Measurements from ENCODE around the gene DDX41. TPM values are rescaled to one million over a fixed set of nuclear protein-coding genes. Genes with fewer than 3 reads are reported as not detected.
"Not testable (repeated sequence)": the region's sequence is repeated elsewhere in the genome, so short reads cannot be mapped to it uniquely, and the experiment has no call there.

DDX41 gene
- total RNA-seq, 1 donor from 2014 or later: 37.9 TPM

- intact Hi-C loops (cut with DNase I): no loop called here
- DNase-seq (ENCODE audit: low spot score): no peak
Measured at GRCh38 chr5:177539411-177539810, 22.6 kb upstream of the DDX41 start.

DNA sequence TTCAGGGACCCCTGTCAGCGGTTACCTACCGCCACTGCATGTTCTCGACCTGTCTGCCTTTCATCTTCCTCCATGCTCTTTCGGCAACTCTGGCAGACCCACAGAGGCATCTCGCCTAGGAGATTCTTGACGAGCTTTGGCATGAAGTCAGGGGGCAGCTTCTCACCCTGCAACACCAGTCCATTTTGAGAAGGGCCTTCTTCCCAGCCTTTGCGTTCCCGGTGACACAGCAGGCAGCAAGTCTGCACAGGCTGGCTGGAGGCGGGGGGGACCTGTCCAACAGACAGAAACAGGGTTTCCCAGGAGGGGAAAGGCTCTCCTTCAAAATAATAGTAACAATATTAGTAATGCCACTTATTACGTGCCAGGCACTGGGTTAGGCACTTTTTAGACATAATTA lies 22.1 kb upstream of the DDX41 start:
- DNase-seq (ENCODE audit: low spot score): no peak
- intact Hi-C loops (cut with DNase I): no loop called here

GRCh38 chr5:177537389-177538361 lies 20.9 kb upstream of the DDX41 start:
- intact Hi-C loops (cut with DNase I): no loop called here
- no peak for DNase-seq (ENCODE audit: low spot score)

GRCh38 chr5:177536386-177536785 lies 19.6 kb upstream of the DDX41 start:
- DNase-seq (ENCODE audit: low spot score): no peak
- intact Hi-C loops (cut with DNase I): no loop called here

- intact Hi-C loops (cut with DNase I): no loop called here
- DNase-seq (ENCODE audit: low spot score): no peak
Measured at GRCh38 chr5:177535125-177535524, 18.4 kb upstream of the DDX41 start.

GRCh38 chr5:177534433-177534832 lies 17.7 kb upstream of the DDX41 start:
- DNase-seq (ENCODE audit: low spot score); intact Hi-C loops (cut with DNase I): not testable (repeated sequence)

DNA sequence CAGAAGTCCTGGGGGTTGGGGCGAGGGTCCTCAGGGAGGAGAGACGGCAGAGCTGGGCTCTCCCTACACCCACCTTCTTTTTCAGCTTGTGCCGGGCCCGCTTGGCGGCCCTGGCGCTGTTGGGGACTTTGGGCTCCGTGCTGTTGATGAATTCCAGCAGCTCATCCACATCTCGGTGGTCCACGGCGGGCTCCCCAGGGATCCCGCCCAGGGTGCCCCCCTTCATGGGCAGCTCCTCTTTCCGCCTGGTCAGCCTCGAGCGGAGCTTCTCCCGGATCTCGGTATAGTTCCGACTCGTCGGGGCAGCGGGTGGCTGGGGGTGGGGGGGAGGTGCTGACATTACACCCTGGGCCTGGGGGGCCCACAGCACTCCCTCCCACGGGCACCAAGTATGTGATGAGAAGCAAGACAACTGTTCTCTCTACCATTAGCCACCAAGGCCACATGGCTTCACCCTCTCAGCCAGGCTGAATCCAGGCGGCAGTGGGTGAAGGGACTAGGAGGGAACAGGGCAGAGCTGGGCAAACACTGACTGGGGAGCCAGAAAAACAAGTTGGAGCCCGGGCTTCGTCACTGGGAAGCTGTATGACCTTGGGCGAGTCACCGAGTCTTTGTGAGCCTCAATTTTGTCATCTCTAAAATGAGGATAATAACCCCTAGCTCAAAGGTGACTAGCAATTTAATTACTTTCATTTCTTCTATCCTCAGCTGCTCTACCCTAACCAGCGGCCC lies 14.6 kb upstream of the DDX41 start:
- intact Hi-C loops (cut with DNase I): no loop called here
- DNase-seq (ENCODE audit: low spot score): no peak

- intact Hi-C loops (cut with DNase I): no loop called here
- no peak for DNase-seq (ENCODE audit: low spot score)
Measured at GRCh38 chr5:177530638-177531037, 13.9 kb upstream of the DDX41 start.

- intact Hi-C loops (cut with DNase I): no loop called here
- DNase-seq (ENCODE audit: low spot score): no peak
Measured at GRCh38 chr5:177529247-177530203, 12.8 kb upstream of the DDX41 start.

GRCh38 chr5:177528631-177529030 lies 11.9 kb upstream of the DDX41 start:
- intact Hi-C loops (cut with DNase I): no loop called here
- no peak for DNase-seq (ENCODE audit: low spot score)

DNA sequence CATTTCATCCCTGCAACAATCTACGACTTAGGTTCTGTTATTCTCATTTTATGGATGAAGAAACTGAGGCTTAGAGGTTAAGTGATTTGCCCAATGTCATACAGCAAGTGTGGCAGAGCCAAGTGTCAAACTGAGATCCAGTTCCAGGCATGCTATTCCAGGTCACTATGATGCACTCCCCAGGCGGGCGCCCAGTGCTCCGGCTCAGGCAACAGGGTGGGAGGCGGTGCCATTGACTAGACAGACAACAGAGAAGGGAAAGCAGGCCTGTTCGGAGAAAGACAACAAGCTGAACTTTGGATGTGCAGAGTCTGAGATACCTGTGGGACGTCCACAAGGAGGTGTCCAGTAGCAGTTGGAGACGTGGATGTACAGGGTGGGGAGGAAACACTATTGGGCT lies 10.8 kb upstream of the DDX41 start:
- intact Hi-C loops (cut with DNase I): no loop called here
- no peak for DNase-seq (ENCODE audit: low spot score)

DNA sequence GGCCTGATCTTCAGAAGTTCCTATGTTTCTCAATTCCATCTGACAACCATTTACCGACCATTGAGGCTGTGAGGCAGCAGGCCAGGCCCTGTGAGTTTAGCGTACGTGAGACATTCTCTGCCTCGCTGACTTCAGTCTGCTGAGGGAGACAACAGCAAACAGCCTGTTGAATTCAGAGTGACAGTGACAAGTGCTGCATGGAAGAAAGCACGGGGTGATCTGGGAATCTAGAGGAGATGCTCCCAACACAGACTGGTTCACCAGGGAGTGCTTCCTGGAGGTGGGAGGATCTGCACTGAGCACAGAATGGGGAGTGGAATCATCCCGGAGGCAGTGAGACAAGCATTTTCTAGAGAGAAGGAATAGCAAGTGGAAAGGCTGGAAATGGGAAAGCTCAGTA lies 10.0 kb upstream of the DDX41 start:
- intact Hi-C loops (cut with DNase I): no loop called here
- DNase-seq (ENCODE audit: low spot score): no peak

- no peak for DNase-seq (ENCODE audit: low spot score)
- intact Hi-C loops (cut with DNase I): no loop called here
Measured at GRCh38 chr5:177526191-177526590, 9.4 kb upstream of the DDX41 start.

DNA sequence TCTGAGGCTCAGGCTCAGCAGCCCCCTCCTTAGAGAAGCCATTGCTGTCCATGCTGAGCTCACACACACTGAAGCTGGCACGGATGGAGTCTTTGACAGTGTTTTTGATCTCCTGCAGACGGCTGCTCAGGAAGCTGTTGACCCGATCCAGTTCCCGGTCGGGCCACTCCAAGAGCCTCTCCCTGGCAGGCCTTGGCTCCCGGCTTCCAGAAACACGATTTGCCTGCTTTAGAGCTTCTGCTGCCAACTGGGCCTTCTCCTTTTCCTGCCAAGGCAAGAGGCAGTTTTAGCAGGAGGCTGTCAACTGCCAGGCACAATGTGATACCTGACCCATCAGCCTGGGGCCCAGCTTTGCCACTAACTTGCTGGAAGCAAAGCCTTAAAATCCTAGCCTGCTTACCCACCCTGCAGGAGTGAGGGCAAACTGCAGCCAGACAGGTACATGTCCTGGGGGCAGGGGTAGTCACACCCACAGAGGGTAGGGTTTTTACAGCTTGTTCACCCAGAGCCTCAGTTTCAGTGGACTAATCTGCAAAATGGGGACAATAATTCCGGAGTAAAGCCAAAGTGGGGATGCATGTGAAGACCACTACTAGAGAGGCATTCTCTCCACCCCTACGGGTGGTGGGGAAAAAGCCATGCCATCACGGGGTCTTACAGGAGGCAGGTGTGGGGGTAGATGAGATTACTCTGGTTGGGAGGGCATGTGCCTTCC lies 8.3 kb upstream of the DDX41 start:
- intact Hi-C loops (cut with DNase I): no loop called here
- DNase-seq (ENCODE audit: low spot score): no peak

- intact Hi-C loops (cut with DNase I): no loop called here
- DNase-seq (ENCODE audit: low spot score): no peak
Measured at GRCh38 chr5:177524539-177524900, 7.8 kb upstream of the DDX41 start.

GRCh38 chr5:177523711-177524538 lies 7.2 kb upstream of the DDX41 start:
- DNase-seq (ENCODE audit: low spot score): no peak
- intact Hi-C loops (cut with DNase I): no loop called here

DNA sequence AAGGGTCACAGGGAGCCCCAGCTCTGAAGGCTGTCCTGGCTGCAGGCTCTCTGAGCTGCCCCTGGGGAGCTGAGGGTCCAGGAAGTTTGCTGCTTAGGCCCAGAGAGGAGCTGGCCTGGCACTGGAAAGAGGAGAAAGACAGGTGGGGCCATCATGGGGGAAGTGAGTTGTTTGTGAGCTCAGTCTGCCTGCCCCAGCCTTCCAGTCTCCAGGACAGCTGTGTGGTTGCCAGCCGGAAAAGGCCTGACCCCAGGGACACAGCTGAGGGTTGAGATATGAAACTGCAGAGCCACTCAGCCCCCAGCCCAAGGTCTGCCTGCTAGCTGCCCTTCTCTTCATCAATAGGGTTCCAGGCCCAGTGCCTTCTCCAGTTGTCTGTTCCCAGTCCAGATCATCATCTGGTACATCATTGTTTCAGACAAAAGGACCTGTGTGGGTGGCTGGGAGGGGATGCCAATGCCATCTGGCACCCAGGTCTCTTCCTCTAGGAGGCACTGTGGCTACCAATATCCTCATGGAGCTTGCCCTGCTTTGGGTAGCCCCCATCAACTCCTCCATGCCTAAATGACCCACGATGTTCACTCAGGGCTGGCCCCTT lies 4.3 kb upstream of the DDX41 start:
- intact Hi-C loops (cut with DNase I): no loop called here
- no peak for DNase-seq (ENCODE audit: low spot score)

DNA sequence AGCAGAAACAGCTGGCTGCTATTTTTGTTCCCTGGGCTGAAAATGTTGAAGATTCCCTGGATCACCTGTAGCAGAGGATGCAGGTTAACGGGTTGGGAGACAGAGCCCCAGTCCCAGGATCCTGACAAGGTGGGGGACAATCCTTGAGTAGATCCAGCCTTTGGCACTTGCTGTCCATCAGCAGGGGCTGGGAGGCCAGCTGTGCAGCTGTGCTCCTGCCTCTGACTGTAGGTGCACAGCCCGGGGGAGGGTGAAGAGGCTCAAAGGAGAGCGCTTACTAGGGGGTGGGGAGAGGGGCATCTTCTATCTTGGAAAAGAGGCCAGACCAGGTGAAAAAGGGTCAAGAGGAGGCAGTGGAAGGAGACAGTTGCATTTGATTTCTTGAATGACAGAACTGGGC lies 3.5 kb upstream of the DDX41 start:
- intact Hi-C loops (cut with DNase I): no loop called here
- DNase-seq (ENCODE audit: low spot score): no peak
